Mesothelial cell of epicardium (in vitro differentiated cells): ENCODE results near the gene PADI6. TPM values are rescaled to one million over a fixed set of nuclear protein-coding genes. Genes with fewer than 3 reads are reported as not detected.

Source experiments
- DNase-seq, 2 experiments: peaks; one replicate each; pipeline ENCODE4 v3.0.0; 2021; ENCODE audit warnings: low spot score in 2 of 2; ENCODE audit not compliant: unreplicated experiment in 2 of 2
- H3K27ac Mint-ChIP-seq: 2 replicates; pipeline ENCODE4 v1.8.0; 2021; ENCODE audit warnings: mixed read lengths
- H3K27me3 Mint-ChIP-seq: 2 replicates; pipeline ENCODE4 v1.8.0; 2021; ENCODE audit warnings: low read depth, mixed read lengths
- H3K36me3 Mint-ChIP-seq: 2 replicates; pipeline ENCODE4 v1.8.0; 2021; ENCODE audit warnings: mixed read lengths
- H3K4me1 Mint-ChIP-seq: 2 replicates; pipeline ENCODE4 v1.8.0; 2021; ENCODE audit warnings: mixed read lengths
- H3K4me3 Mint-ChIP-seq: 2 replicates; pipeline ENCODE4 v1.8.0; 2021; ENCODE audit warnings: mild to moderate bottlenecking, moderate library complexity, mixed read lengths
- H3K9me3 Mint-ChIP-seq: 2 replicates; pipeline ENCODE4 v1.8.0; 2021; ENCODE audit warnings: mixed read lengths
- CTCF ChIP-seq: fragments of 200-600 bp; sonication (generic); IDR thresholded peaks from one replicate; pipeline ENCODE4 v1.5.0; 2021; ENCODE audit warnings: antibody characterized with exemption; ENCODE audit not compliant: unreplicated experiment
- total RNA-seq: library from RNA; stranded (reverse); gene quantifications from 3 replicates; pipeline ENCODE4 v1.2.1, GENCODE V29; 2021

PADI6 gene
- total RNA-seq, 1 donor from 2014 or later: not detected

DNA sequence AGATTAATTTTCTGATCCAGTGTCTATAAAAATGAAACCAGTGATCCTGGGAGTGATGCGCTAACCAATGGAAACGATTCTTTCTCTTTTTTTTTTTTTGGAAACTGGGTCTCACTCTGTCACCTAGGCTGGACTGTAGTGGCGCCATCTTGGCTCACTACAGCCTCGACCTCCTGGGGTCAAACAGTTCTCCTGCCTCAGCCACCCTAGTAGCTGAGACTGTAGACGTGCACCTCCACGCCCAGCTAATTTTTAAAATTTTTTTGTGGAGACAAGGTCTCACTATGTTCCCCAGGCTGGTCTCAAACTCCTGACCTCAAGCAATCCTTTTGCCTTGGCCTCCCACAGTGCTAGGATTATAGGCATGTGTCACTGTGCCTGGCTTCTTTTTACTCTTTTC, 70.8 kb downstream of the PADI6 start:
- Mint-ChIP-seq H3K9me3 (no peaks in the 10 kb centered on the region), H3K4me3 (no peak overlapping the region), H3K4me1 (peaks cover 26% of the 10 kb centered on the region), H3K36me3 (no peaks in the 10 kb centered on the region), H3K27ac (no peak overlapping the region), H3K27me3 (peaks cover 6% of the 10 kb centered on the region)
- TF ChIP-seq CTCF: no peak
- no peak for DNase-seq

DNA sequence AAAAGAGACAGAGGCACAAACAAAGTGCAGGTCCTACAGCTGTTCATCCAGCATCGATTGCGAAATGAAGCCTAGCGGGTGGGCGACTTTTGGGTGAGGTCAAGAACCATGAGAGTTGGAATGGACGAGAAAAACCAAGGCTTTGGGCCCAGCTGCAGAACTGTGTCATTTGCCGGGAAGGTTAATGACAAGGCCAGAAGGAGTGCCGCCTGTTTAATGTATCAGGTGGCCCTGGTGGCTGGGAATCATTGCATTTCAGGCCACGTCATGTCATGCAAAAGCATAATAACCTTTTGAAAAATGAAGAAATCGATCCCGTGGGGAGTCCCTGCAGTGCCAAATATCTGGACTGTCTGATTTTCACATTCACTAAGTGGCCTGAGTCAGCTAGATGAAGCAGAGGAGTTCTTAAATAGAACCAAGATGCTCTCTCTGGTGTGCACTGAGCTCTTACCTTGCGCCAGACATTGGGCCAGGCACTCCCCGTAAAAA, 75.6 kb downstream of the PADI6 start:
- Mint-ChIP-seq H3K27ac (no peak overlapping the region), H3K27me3 (no peaks in the 10 kb centered on the region), H3K36me3 (no peaks in the 10 kb centered on the region), H3K4me3 (no peak overlapping the region), H3K9me3 (no peaks in the 10 kb centered on the region), H3K4me1 (peaks cover 9% of the 10 kb centered on the region)
- no peak for DNase-seq
- TF ChIP-seq CTCF: no peak

Other genes starting within 250 kb of the PADI6 start
- 0.09 TPM in 1 of 3 replicates, not detected in the others for gene PADI1, start 167.1 kb upstream of the PADI6 start, total RNA-seq
- gene PADI3, start 123.1 kb upstream of the PADI6 start, total RNA-seq: 0.07 TPM in 1 of 3 replicates, not detected in the others
- not detected in 3 replicates for gene PADI4, start 64.0 kb upstream of the PADI6 start, total RNA-seq
- gene RCC2, start 67.5 kb downstream of the PADI6 start, total RNA-seq: 155 to 164 TPM (median 159 TPM) in 3 replicates
- gene ARHGEF10L, start 167.5 kb downstream of the PADI6 start, total RNA-seq: 31.3 to 33.1 TPM (median 32.6 TPM) in 3 replicates